H1 (cell line): ENCODE measurements around the gene PYY. TPM values are rescaled to one million over a fixed set of nuclear protein-coding genes. Genes with fewer than 3 reads are reported as not detected.

Experiments
- CTCF ChIA-PET: fragments of 300-600 bp; sonication (Branson Sonifier 250); formaldehyde crosslinking; loops from one replicate; lab custom pipeline; 2021; ENCODE audit not compliant: partially characterized antibody; lab: Charles Lee
- POLR2A ChIA-PET: fragments of 300-600 bp; sonication (Branson Sonifier 250); formaldehyde crosslinking; loops from one replicate; lab custom pipeline; 2021; ENCODE audit warnings: inconsistent platforms; ENCODE audit not compliant: partially characterized antibody; lab: Charles Lee
- DNase-seq, 2 experiments: peaks; one replicate each; pipeline versions ENCODE4 v3.0.0 to v3.0.0-alpha.2; 2010 to 2022; ENCODE audit warnings: low spot score in 2 of 2, low read depth in 1 of 2, mixed read lengths in 1 of 2
- FAIRE-seq: peaks from 2 replicates; lab custom pipeline; 2011; peaks lifted over from hg19 to GRCh38; lab: Jason Lieb, UNC
- H2AFZ ChIP-seq: 2 replicates; pipeline ENCODE4 v1.8.1; 2012; ENCODE audit warnings: low read length, inconsistent platforms
- H2AK5ac ChIP-seq: 2 replicates; pipeline ENCODE4 v1.6.1; 2013; ENCODE audit warnings: low read depth, low read length
- H2BK120ac ChIP-seq: replicated peaks from 2 replicates; pipeline ENCODE3; 2013; ENCODE audit warnings: low read depth, low read length, inconsistent platforms
- H2BK12ac ChIP-seq: 2 replicates; pipeline ENCODE4 v1.6.1; 2013; ENCODE audit warnings: low read depth, low read length
- H2BK15ac ChIP-seq: 2 replicates; pipeline ENCODE4 v1.6.1; 2013; ENCODE audit warnings: low read length
- H2BK20ac ChIP-seq: 2 replicates; pipeline ENCODE4 v1.6.1; 2013; ENCODE audit warnings: low read length
- H2BK5ac ChIP-seq: 2 replicates; pipeline ENCODE4 v1.6.1; 2013; ENCODE audit warnings: low read depth, low read length
- H3K14ac ChIP-seq: 2 replicates; pipeline ENCODE4 v1.6.1; 2013; ENCODE audit warnings: inconsistent platforms; ENCODE audit not compliant: insufficient read length
- H3K18ac ChIP-seq: 2 replicates; pipeline ENCODE4 v1.6.1; 2013; ENCODE audit warnings: low read length; ENCODE audit errors: extremely low read depth
- H3K23ac ChIP-seq: 2 replicates; pipeline ENCODE4 v1.6.1; 2013; ENCODE audit warnings: inconsistent platforms; ENCODE audit not compliant: insufficient read length
- H3K23me2 ChIP-seq: 2 replicates; pipeline ENCODE4 v1.6.1; 2013; ENCODE audit warnings: low read depth, low read length
- H3K27ac ChIP-seq: 2 replicates; pipeline ENCODE4 v1.6.1; 2011; ENCODE audit warnings: low read depth, low read length, inconsistent platforms
- H3K27me3 ChIP-seq, 4 experiments: replicated peaks in 1 of 4; 1 replicate in 1 of 4; 2 replicates in 3 of 4; pipeline versions ENCODE4 v1.6.1 to v1.8.1; 2011 to 2013; ENCODE audit warnings: low read length in 3 of 4, mild to moderate bottlenecking in 3 of 4, inconsistent platforms in 2 of 4, mixed read lengths in 2 of 4, moderate library complexity in 1 of 4; ENCODE audit not compliant: control insufficient read depth in 3 of 4, insufficient read depth in 3 of 4; ENCODE audit errors: extremely low read depth in 1 of 4
- H3K36me3 ChIP-seq, 4 experiments: 2 replicates each; pipeline versions ENCODE4 v1.6.1 to v1.8.1; 2011 to 2013; ENCODE audit warnings: mild to moderate bottlenecking in 4 of 4, low read length in 3 of 4, moderate library complexity in 2 of 4, control low read depth in 1 of 4, inconsistent platforms in 1 of 4; ENCODE audit not compliant: insufficient read depth in 4 of 4, control insufficient read depth in 2 of 4
- H3K4ac ChIP-seq: replicated peaks from 2 replicates; pipeline ENCODE3; 2013; ENCODE audit warnings: low read length, low read depth, mixed read lengths, inconsistent platforms; ENCODE audit not compliant: insufficient read length
- H3K4me1 ChIP-seq, 4 experiments: replicated peaks in 1 of 4; 1 replicate in 1 of 4; 2 replicates in 3 of 4; pipeline versions ENCODE4 v1.6.1 to v1.8.1; 2011 to 2013; ENCODE audit warnings: low read length in 3 of 4, inconsistent platforms in 2 of 4, mixed read lengths in 1 of 4; ENCODE audit not compliant: insufficient read depth in 4 of 4, control insufficient read depth in 3 of 4
- H3K4me2 ChIP-seq, 2 experiments: 2 replicates each; pipeline versions ENCODE4 v1.6.1 to v1.8.1; 2011 to 2013; ENCODE audit warnings: low read depth in 2 of 2, low read length in 2 of 2, control low read depth in 1 of 2, inconsistent platforms in 1 of 2, mild to moderate bottlenecking in 1 of 2; ENCODE audit not compliant: insufficient read depth in 1 of 2
- H3K4me3 ChIP-seq, 4 experiments: fragments of 200-600, 300-600 bp in 1 of 4; sonication (generic), shearing (Covaris generic), sonication (Bioruptor Twin) in 1 of 4; 2 replicates each; pipeline versions ENCODE4 v1.5.1 to v1.8.1; 2011 to 2016; ENCODE audit warnings: low read length in 4 of 4, low read depth in 3 of 4, control low read depth in 2 of 4, inconsistent platforms in 2 of 4, mild to moderate bottlenecking in 2 of 4, mixed read lengths in 1 of 4, moderate library complexity in 1 of 4; ENCODE audit not compliant: insufficient read depth in 2 of 4; ENCODE audit errors: extremely low read depth in 1 of 4
- H3K56ac ChIP-seq: replicated peaks from 2 replicates; pipeline ENCODE3; 2013; ENCODE audit warnings: low read depth, mild to moderate bottlenecking, mixed read lengths, low read length, inconsistent platforms; ENCODE audit not compliant: insufficient read length
- H3K79me1 ChIP-seq: 2 replicates; pipeline ENCODE4 v1.6.1; 2013; ENCODE audit warnings: low read depth, low read length, control low read depth
- H3K79me2 ChIP-seq, 2 experiments: 2 replicates each; pipeline versions ENCODE4 v1.6.1 to v1.8.1; 2012 to 2013; ENCODE audit warnings: low read length in 2 of 2, mild to moderate bottlenecking in 2 of 2, inconsistent platforms in 1 of 2; ENCODE audit not compliant: insufficient read depth in 2 of 2, control insufficient read depth in 1 of 2
- H3K9ac ChIP-seq, 4 experiments: replicated peaks in 1 of 4; 1 replicate in 1 of 4; 2 replicates in 3 of 4; pipeline versions ENCODE4 v1.6.1 to v1.8.1; 2011 to 2013; ENCODE audit warnings: low read depth in 3 of 4, low read length in 3 of 4, control low read depth in 2 of 4, mild to moderate bottlenecking in 2 of 4, moderate library complexity in 2 of 4, inconsistent platforms in 1 of 4; ENCODE audit errors: extremely low read depth in 1 of 4
- H3K9me3 ChIP-seq, 2 experiments: 2 replicates each; pipeline versions ENCODE4 v1.6.1 to v1.8.1; 2012 to 2013; ENCODE audit warnings: mild to moderate bottlenecking in 2 of 2, moderate library complexity in 2 of 2, control low read depth in 1 of 2, inconsistent platforms in 1 of 2, low read depth in 1 of 2, low read length in 1 of 2, mixed read lengths in 1 of 2; ENCODE audit not compliant: insufficient read depth in 2 of 2
- H4K20me1 ChIP-seq, 2 experiments: replicated peaks in 1 of 2; 2 replicates each; pipeline versions ENCODE3 to v1.8.1; 2011 to 2013; ENCODE audit warnings: inconsistent platforms in 2 of 2, low read length in 2 of 2, mild to moderate bottlenecking in 1 of 2; ENCODE audit not compliant: insufficient read depth in 2 of 2, control insufficient read depth in 1 of 2
- H4K5ac ChIP-seq: 2 replicates; pipeline ENCODE4 v1.6.1; 2013; ENCODE audit warnings: low read length, low read depth, mixed read lengths, inconsistent platforms; ENCODE audit not compliant: insufficient read length
- H4K8ac ChIP-seq: 2 replicates; pipeline ENCODE4 v1.8.0; 2013; ENCODE audit warnings: mild to moderate bottlenecking, moderate library complexity, low read length, inconsistent platforms; ENCODE audit not compliant: insufficient read depth; ENCODE audit errors: extremely low read depth
- H4K91ac ChIP-seq: replicated peaks from 2 replicates; pipeline ENCODE3; 2013; ENCODE audit warnings: low read length, mixed read lengths, inconsistent platforms; ENCODE audit not compliant: insufficient read length
- CBX8 ChIP-seq: fragments of 300-800, 300-1000 bp; sonication (generic); IDR thresholded peaks from 2 replicates; pipeline ENCODE4 v1.7.1; 2016; ENCODE audit warnings: low read depth, low read length, borderline replicate concordance
- CHD1 ChIP-seq: IDR thresholded peaks from 2 replicates; pipeline ENCODE4 v1.6.1; 2012; ENCODE audit warnings: low read depth, low read length, improper control_type of control experiment
- JUND ChIP-seq: IDR thresholded peaks from 2 replicates; pipeline ENCODE4 v1.6.1; 2011; ENCODE audit warnings: mild to moderate bottlenecking, improper control_type of control experiment, low read length
- POLR2AphosphoS5 ChIP-seq: IDR thresholded peaks from 2 replicates; pipeline ENCODE4 v1.6.1; 2011; ENCODE audit warnings: low read depth, low read length
- RAD21 ChIP-seq, 2 experiments: IDR thresholded peaks in 1 of 2; conservative IDR thresholded peaks in 1 of 2; 2 replicates each; pipeline ENCODE4 v1.6.1; 2011; ENCODE audit warnings: low read depth in 2 of 2, low read length in 2 of 2, improper control_type of control experiment in 1 of 2, inconsistent platforms in 1 of 2, mild to moderate bottlenecking in 1 of 2, moderate library complexity in 1 of 2
- SIN3A ChIP-seq, 2 experiments: IDR thresholded peaks in 1 of 2; conservative IDR thresholded peaks in 1 of 2; 2 replicates each; pipeline ENCODE4 v1.6.1; 2011 to 2012; ENCODE audit warnings: low read length in 2 of 2, improper control_type of control experiment in 1 of 2, low read depth in 1 of 2, mild to moderate bottlenecking in 1 of 2
- SP2 ChIP-seq: IDR thresholded peaks from 2 replicates; pipeline ENCODE4 v1.6.1; 2012; ENCODE audit warnings: mild to moderate bottlenecking, low read length, inconsistent platforms
- TAF1 ChIP-seq: IDR thresholded peaks from 2 replicates; pipeline ENCODE4 v1.6.1; 2011; ENCODE audit warnings: mild to moderate bottlenecking, low read depth, low read length
- WGBS, 2 experiments: shearing (Covaris generic) in 1 of 2; methylation state at CpG; one replicate each; pipeline versions ENCODE4 v1.1.6 to v1.1.7; 2013 to 2015; ENCODE audit warnings: low lambda C conversion rate in 2 of 2, mixed read lengths in 2 of 2, inconsistent platforms in 1 of 2, low coverage in 1 of 2, missing lambda C conversion rate in 1 of 2; ENCODE audit not compliant: insufficient replicate concordance in 2 of 2, insufficient coverage in 1 of 2, insufficient read length in 1 of 2; ENCODE audit errors: extremely low coverage in 1 of 2, missing lambda C conversion rate in 1 of 2; 5-methylcytosine and 5-hydroxymethylcytosine counted together
- polyA plus RNA-seq, 7 experiments: library from polyadenylated mRNA; depleted of rRNA in 3 of 7; stranded (reverse) in 5 of 7; unstranded in 2 of 7; fragments of >200 nt in 5 of 7; fragments of 200-250 nt in 2 of 7; gene quantifications; 1 replicate in 5 of 7; 2 replicates in 1 of 7; 4 replicates in 1 of 7; pipeline versions ENCODE4 v1.2.1 to v1.2.3, GENCODE V29; 2011 to 2013; ENCODE audit warnings: missing spikeins in 2 of 7, mixed read lengths in 2 of 7
- total RNA-seq: library from RNA; stranded (reverse); fragmentation: NEBNext Ultra II Directional; extraction: Animal tissue kit (Norgen Biotek cat#: 25700); gene quantifications from 2 replicates; pipeline ENCODE4 v1.2.1, GENCODE V29; 2021
- TF ChIP-seq, protein P1 (sequence below): IDR thresholded peaks from 2 replicates; pipeline ENCODE4 v1.6.1; 2012; ENCODE audit warnings: inconsistent platforms

The PYY gene
- total and polyA plus RNA-seq, 2 of the 8 experiments (the other 6 are each of a cell fraction or from before 2014, with no cell fraction given) = 0.93 to 3.4 TPM

GRCh38 chr17:43999024-43999423 lies 45.3 kb upstream of the PYY start:
- Histone ChIP-seq H3K4me1 (peaks cover 0 to 2% (median 0%) of the 10 kb centered on the region in 4 experiments; a peak in 1 of 7 replicates), H3K23me2 (no peaks in the 10 kb centered on the region; the same call in 1 of the 2 replicates), H3K27me3 (peaks cover 0 to 8% (median 5%) of the 10 kb centered on the region in 4 experiments; a peak in 5 of 7 replicates), H3K9ac (no peak overlapping the region), H4K5ac (no peak overlapping the region), H3K56ac (no peak overlapping the region), H3K18ac (no peak overlapping the region), H3K9me3 (no peaks in the 10 kb centered on the region), H3K79me2 (no peaks in the 10 kb centered on the region), H2BK120ac (no peak overlapping the region), H3K4me2 (no peak overlapping the region), H4K8ac (no peak overlapping the region), H3K36me3 (no peaks in the 10 kb centered on the region), H2AFZ (no peak overlapping the region), H2AK5ac (no peak overlapping the region), H4K20me1 (no peaks in the 10 kb centered on the region), H2BK15ac (no peak overlapping the region), H3K4ac (no peak overlapping the region), H3K79me1 (no peaks in the 10 kb centered on the region), H3K27ac (no peak overlapping the region), H4K91ac (no peak overlapping the region), H2BK5ac (no peak overlapping the region), H3K14ac (no peak overlapping the region), H3K4me3 (no peak overlapping the region), H2BK12ac (no peak overlapping the region), H2BK20ac (no peak overlapping the region), H3K23ac (no peak overlapping the region)
- TF ChIP-seq POLR2AphosphoS5 (no peak), SP2 (no peak), JUND (no peak), CBX8 (no peak), SIN3A (conservative IDR thresholded peaks at IDR 0.05 in 1 of 2, IDR thresholded peaks at IDR 0.05 in 1 of 2; ENCODE audit: low read depth in 1 of 2, low read length in 2 of 2) (no peak), RAD21 (IDR thresholded peaks at IDR 0.05 in 1 of 2, conservative IDR thresholded peaks at IDR 0.05 in 1 of 2; ENCODE audit: low read depth in 2 of 2, low read length in 2 of 2) (no peak), TAF1 (no peak), CHD1 (no peak)
- TF ChIP-seq, protein P1, sequence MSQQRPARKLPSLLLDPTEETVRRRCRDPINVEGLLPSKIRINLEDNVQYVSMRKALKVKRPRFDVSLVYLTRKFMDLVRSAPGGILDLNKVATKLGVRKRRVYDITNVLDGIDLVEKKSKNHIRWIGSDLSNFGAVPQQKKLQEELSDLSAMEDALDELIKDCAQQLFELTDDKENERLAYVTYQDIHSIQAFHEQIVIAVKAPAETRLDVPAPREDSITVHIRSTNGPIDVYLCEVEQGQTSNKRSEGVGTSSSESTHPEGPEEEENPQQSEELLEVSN = no peak
- ChIA-PET CTCF (interaction anchor here (0.7 to 22.7 kb wide), 8 partner anchors 8 to 150 kb away, joined by 3 to 416 read pairs (median 6); partner anchors contain the start of genes NAGS and PPY), POLR2A (interaction anchor here (0.5 to 1.8 kb wide), 5 partner anchors 9 to 88 kb away, joined by 3 to 7 read pairs (median 3); partner anchors contain the start of gene TMEM101)
- WGBS, 2 experiments = 80% methylated on average over 4 of the region's 4 CpGs; no CpG with 5 or more reads in 1 of the 2 experiments
- no peak for FAIRE-seq
- no peak for DNase-seq
